K562 (cell line): Measurements from ENCODE around the gene TAF15. TPM values are rescaled to one million over a fixed set of nuclear protein-coding genes. Genes with fewer than 3 reads are reported as not detected.
A peak's percentile ranks its signal among the peaks of the same experiment; 100 is the strongest.

Source experiments
- ATAC-seq: fragments of 200-7000 bp; cut with Tn5 transposase; 3 replicates; pipeline ENCODE4 v1.9.1; 2020; ENCODE audit warnings: moderate library complexity
- BruUV-seq: library from RNA; stranded (reverse); fragments of 400-500 nt; replicated peaks from 2 replicates; lab custom pipeline; 2021; lab: Mats Ljungman, UMichigan
- CTCF ChIA-PET: fragments of 300-600 bp; formaldehyde crosslinking; extraction: SDS; loops from one replicate; lab custom pipeline; 2021; ENCODE audit warnings: low intra/inter-chr PET ratio; lab: Yijun Ruan, JAX
- POLR2A ChIA-PET: fragments of 300-600, 350-650 bp; sonication (Branson Sonifier 250); formaldehyde crosslinking; extraction: SDS; loops from one replicate; lab custom pipeline; 2021; ENCODE audit warnings: antibody characterized with exemption, inconsistent platforms; lab: Yijun Ruan, JAX
- DNase-seq, 4 experiments: peaks; one replicate each; pipeline versions ENCODE4 v3.0.0 to v3.0.0-alpha.2; 2011 to 2018; ENCODE audit warnings: low spot score in 3 of 4, mixed read lengths in 3 of 4; ENCODE audit errors: extremely low read depth in 1 of 4
- FAIRE-seq: peaks from 2 replicates; lab custom pipeline; 2011; peaks lifted over from hg19 to GRCh38; lab: Jason Lieb, UNC
- H2AFZ ChIP-seq: 2 replicates; pipeline ENCODE4 v1.6.0; 2011; ENCODE audit warnings: low read depth, low read length, control low read depth, inconsistent platforms
- H3K27ac ChIP-seq: fragments of 200-600 bp; 3 replicates; pipeline ENCODE4 v1.8.0; 2011; ENCODE audit warnings: low read depth, mild to moderate bottlenecking, control low read depth, inconsistent platforms, low read length, moderate library complexity, mixed read lengths; ENCODE audit errors: extremely low read depth
- H3K27me3 ChIP-seq, 2 experiments: fragments of 300-600 bp in 1 of 2; 2 replicates in 1 of 2; 3 replicates in 1 of 2; pipeline versions ENCODE4 v1.6.0 to v1.8.0; 2011; ENCODE audit warnings: inconsistent platforms in 2 of 2, low read length in 2 of 2, mild to moderate bottlenecking in 1 of 2, mixed read lengths in 1 of 2, moderate library complexity in 1 of 2; ENCODE audit not compliant: control insufficient read depth in 2 of 2, insufficient read depth in 2 of 2
- H3K36me3 ChIP-seq: fragments of 300-600 bp; 3 replicates; pipeline ENCODE4 v1.8.0; 2011; ENCODE audit warnings: mild to moderate bottlenecking, low read length, inconsistent platforms; ENCODE audit not compliant: control insufficient read depth, insufficient read depth
- H3K4me1 ChIP-seq, 2 experiments: fragments of 200-600 bp in 1 of 2; replicated peaks in 1 of 2; 2 replicates in 1 of 2; 3 replicates in 1 of 2; pipeline versions ENCODE4 v1.5.1 to v1.8.0; 2011; ENCODE audit warnings: inconsistent platforms in 2 of 2, low read length in 2 of 2, mild to moderate bottlenecking in 1 of 2, mixed read lengths in 1 of 2, moderate library complexity in 1 of 2; ENCODE audit not compliant: control insufficient read depth in 2 of 2, insufficient read depth in 2 of 2
- H3K4me2 ChIP-seq: 2 replicates; pipeline ENCODE4 v1.6.1; 2011; ENCODE audit warnings: low read length, control low read depth, inconsistent platforms, mixed read lengths; ENCODE audit not compliant: insufficient read depth
- H3K4me3 ChIP-seq: fragments of 200-600 bp; sonication (generic), shearing (Covaris generic); 2 replicates; pipeline ENCODE4 v1.5.1; 2016; ENCODE audit warnings: control low read depth, inconsistent platforms
- H3K79me2 ChIP-seq: fragments of 200-600 bp; 3 replicates; pipeline ENCODE4 v1.8.0; 2011; ENCODE audit warnings: low read length, inconsistent platforms; ENCODE audit not compliant: control insufficient read depth, insufficient read depth
- H3K9ac ChIP-seq, 2 experiments: 2 replicates each; pipeline versions ENCODE4 v1.6.0 to v1.6.1; 2011; ENCODE audit warnings: low read depth in 2 of 2, low read length in 2 of 2, control low read depth in 1 of 2, inconsistent platforms in 1 of 2, mild to moderate bottlenecking in 1 of 2, mixed read lengths in 1 of 2; ENCODE audit not compliant: insufficient read depth in 1 of 2
- H3K9me1 ChIP-seq: one replicate; pipeline ENCODE4 v1.6.0; 2011; ENCODE audit warnings: inconsistent platforms, mild to moderate bottlenecking, low read length, moderate library complexity; ENCODE audit not compliant: control insufficient read depth, insufficient read depth
- H3K9me3 ChIP-seq: replicated peaks from 2 replicates; pipeline ENCODE4 v1.5.1; 2011; ENCODE audit warnings: low read depth, low read length, inconsistent platforms; ENCODE audit not compliant: control insufficient read depth, insufficient read depth
- H4K20me1 ChIP-seq: replicated peaks from 2 replicates; pipeline ENCODE4 v1.6.1; 2011; ENCODE audit warnings: low read length, inconsistent platforms, mixed read lengths; ENCODE audit not compliant: control insufficient read depth, insufficient read depth
- L3MBTL2 ChIP-seq: fragments of 450-650 bp; IDR thresholded peaks from 2 replicates; pipeline ENCODE4 v1.6.1; 2016; ENCODE audit warnings: mild to moderate bottlenecking, moderate library complexity
- ZC3H11A ChIP-seq: IDR thresholded peaks from 2 replicates; pipeline ENCODE4 v1.6.1; 2012; ENCODE audit warnings: low read depth, low read length, improper control_type of control experiment
- WGBS: fragments of 100-300 bp; shearing (Covaris generic); methylation state at CpG from one replicate; pipeline ENCODE4 v1.1.6; 2016; ENCODE audit warnings: low coverage, mixed read lengths; ENCODE audit not compliant: insufficient coverage; ENCODE audit errors: missing lambda C conversion rate; 5-methylcytosine and 5-hydroxymethylcytosine counted together
- in situ Hi-C: fragments of 300-500 bp; cut with MboI; formaldehyde crosslinking; loops from 4 replicates; pipeline ENCODE4 v1.15.0; 2018; ENCODE audit warnings: inconsistent platforms, mixed read lengths
- intact Hi-C: fragments of 100-400 bp; cut with micrococcal nuclease; formaldehyde crosslinking; loops from 2 replicates; pipeline ENCODE4 v1.14.2; 2022
- polyA plus RNA-seq, 8 experiments: library from polyadenylated mRNA; depleted of rRNA in 4 of 8; stranded (reverse) in 5 of 8; unstranded in 3 of 8; fragments of >200 nt; fragmentation: Nextera tagmentation in 2 of 8; fragmentation: Illumina TruSeq in 1 of 8; extraction: Ambion mirVana in 2 of 8; extraction: Trizol in 1 of 8; gene quantifications; 2 replicates each; pipeline versions ENCODE4 v1.2.1 to v1.2.3, GENCODE V29; 2011 to 2014; ENCODE audit warnings: inconsistent platforms in 1 of 8, missing spikeins in 1 of 8
- total RNA-seq, 7 experiments: library from RNA; depleted of rRNA in 6 of 7; stranded (reverse); fragments of >200 nt in 6 of 7; fragmentation: Illumina TruSeq in 2 of 7; extraction: Trizol in 2 of 7; gene quantifications; 2 replicates each; pipeline versions ENCODE4 v1.2.1 to v1.2.3, GENCODE V29; 2011 to 2021; ENCODE audit warnings: low replicate concordance in 1 of 7
- TF ChIP-seq, protein P1 (sequence below): IDR thresholded peaks from 2 replicates; pipeline ENCODE4 v1.6.1; 2016; ENCODE audit warnings: missing genetic modification characterization, missing compliant biosample characterization

Gene TAF15
- total and polyA plus RNA-seq, 9 of the 15 experiments (the other 6 are each of a cell fraction or from before 2014, with no cell fraction given), result 4.1 to 272 (median 56.8) TPM

DNA sequence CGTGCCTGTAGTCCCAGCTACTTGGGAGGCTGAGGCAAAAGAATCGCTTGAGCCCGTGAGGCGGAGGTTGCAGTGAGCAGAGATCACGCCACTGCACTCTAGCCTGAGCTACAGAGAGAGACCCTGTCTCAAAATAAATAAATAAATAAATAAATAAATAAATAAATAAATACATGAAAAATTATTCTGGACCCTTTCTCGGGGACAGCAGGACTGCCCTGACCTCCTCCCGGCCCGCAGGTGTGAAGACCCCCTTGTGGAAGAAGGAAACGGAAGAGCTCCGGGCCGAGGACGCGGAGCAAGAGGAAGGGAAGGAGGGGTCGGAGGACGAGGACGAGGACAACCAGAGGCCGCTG lies 45.5 kb upstream of the TAF15 start:
- H3K9me3 ChIP-seq, result no peaks in the 10 kb centered on the region
- FAIRE-seq (no peak), DNase-seq (no peak), ATAC-seq (no peak)
- intact Hi-C loops, result loop anchor here (1.0 to 10.0 kb wide), 2 partner anchors 41 to 181 kb away; partner anchors contain the start of gene LYZL6
- BruUV-seq, result no TSS peak
- no peaks in the 10 kb centered on the region for H3K36me3 ChIP-seq
- H4K20me1 ChIP-seq, result no peaks in the 10 kb centered on the region
- TF ChIP-seq L3MBTL2 (no peak), ZC3H11A (peak; percentile 43; the same call in 1 of the 2 replicates)
- TF ChIP-seq, protein P1, sequence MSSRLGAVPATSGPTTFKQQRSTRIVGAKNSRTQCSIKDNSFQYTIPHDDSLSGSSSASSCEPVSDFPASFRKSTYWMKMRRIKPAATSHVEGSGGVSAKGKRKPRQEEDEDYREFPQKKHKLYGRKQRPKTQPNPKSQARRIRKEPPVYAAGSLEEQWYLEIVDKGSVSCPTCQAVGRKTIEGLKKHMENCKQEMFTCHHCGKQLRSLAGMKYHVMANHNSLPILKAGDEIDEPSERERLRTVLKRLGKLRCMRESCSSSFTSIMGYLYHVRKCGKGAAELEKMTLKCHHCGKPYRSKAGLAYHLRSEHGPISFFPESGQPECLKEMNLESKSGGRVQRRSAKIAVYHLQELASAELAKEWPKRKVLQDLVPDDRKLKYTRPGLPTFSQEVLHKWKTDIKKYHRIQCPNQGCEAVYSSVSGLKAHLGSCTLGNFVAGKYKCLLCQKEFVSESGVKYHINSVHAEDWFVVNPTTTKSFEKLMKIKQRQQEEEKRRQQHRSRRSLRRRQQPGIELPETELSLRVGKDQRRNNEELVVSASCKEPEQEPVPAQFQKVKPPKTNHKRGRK (tag), result peak; percentile 41; the same call in 1 of the 2 replicates
- H3K9ac ChIP-seq, result peak overlapping the region in 1 of 2 experiments; percentile 84; a peak in 2 of 4 replicates
- H3K4me1 ChIP-seq, result peaks cover 0 to 18% of the 10 kb centered on the region in 2 experiments; a peak in 3 of 5 replicates
- in situ Hi-C loops, result no loop called here
- H3K27me3 ChIP-seq, result peaks cover 33 to 68% of the 10 kb centered on the region in 2 experiments; a peak in 4 of 5 replicates
- peak overlapping the region; percentile 76 for H3K4me2 ChIP-seq
- H3K4me3 ChIP-seq, result peak overlapping the region; percentile 45; the same call in 1 of the 2 replicates
- 33% methylated on average over 14 of the region's 17 CpGs for WGBS
- H3K9me1 ChIP-seq, result peaks cover 3% of the 10 kb centered on the region
- H3K27ac ChIP-seq, result no peak overlapping the region
- ChIA-PET POLR2A (interaction anchor here (0.6 to 2.3 kb wide), 6 partner anchors 9 to 1344 kb away, joined by 3 to 13 read pairs (median 3); partner anchors contain the start of gene TAF15), CTCF (interaction anchor here (0.6 to 2.9 kb wide), 6 partner anchors 9 to 245 kb away, joined by 3 to 39 read pairs (median 4); partner anchors contain the start of gene TAF15)
- peak overlapping the region; percentile 94 for H2AFZ ChIP-seq
- H3K79me2 ChIP-seq, result no peaks in the 10 kb centered on the region
